Astrocyte (in vitro differentiated cells and primary cell): ENCODE data around the gene CTBS.

Experiments used
- EZH2 ChIP-seq: IDR thresholded peaks from 2 replicates; pipeline ENCODE4 v1.6.1; 2012; ENCODE audit warnings: mild to moderate bottlenecking, low read length, inconsistent platforms; ENCODE audit not compliant: insufficient read depth
- TF ChIP-seq, protein P1 (sequence below): IDR thresholded peaks from 2 replicates; pipeline ENCODE4 v1.5.1; 2011; ENCODE audit warnings: low read depth, mild to moderate bottlenecking, inconsistent platforms, low read length, moderate library complexity; ENCODE audit not compliant: insufficient read depth

DNA sequence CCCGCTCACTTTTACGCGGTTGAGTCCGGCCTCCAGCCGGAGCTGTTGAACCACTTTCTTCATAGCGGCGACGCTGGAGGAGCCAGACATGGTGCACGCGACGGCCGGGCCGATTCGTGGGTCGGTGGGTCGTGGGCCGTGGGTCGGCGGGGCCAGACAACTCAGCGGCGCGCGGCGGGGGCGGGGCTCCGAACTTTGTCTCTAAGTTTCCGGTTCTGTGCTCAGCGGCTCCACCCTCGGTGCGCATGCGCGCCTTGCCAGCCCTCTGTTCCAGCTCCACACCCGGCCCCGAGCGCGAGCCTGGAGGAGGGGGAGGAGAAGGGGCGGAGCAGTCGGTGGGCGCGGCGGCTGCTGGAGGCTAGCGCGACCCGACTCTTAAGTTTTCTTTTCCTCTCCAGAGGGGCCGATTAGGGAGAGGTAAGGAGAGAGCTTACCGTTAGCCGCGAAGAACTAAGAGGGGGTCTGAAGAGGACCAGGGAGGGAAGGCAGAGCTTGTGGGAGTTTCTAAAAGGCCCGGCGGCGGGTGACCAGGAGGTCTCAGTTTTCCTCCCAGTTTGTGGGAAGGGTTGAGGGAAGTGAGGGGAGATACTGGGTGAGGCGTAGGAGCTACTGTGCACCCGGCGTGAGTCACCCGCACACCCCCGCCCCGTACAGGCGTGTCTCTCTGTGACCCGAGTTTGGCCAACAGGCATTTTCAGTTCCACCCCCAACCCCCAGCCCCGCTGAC is 68.1 kb downstream of the CTBS start, which contains the start of the genes GNG5 and SPATA1:
- TF ChIP-seq, protein P1, sequence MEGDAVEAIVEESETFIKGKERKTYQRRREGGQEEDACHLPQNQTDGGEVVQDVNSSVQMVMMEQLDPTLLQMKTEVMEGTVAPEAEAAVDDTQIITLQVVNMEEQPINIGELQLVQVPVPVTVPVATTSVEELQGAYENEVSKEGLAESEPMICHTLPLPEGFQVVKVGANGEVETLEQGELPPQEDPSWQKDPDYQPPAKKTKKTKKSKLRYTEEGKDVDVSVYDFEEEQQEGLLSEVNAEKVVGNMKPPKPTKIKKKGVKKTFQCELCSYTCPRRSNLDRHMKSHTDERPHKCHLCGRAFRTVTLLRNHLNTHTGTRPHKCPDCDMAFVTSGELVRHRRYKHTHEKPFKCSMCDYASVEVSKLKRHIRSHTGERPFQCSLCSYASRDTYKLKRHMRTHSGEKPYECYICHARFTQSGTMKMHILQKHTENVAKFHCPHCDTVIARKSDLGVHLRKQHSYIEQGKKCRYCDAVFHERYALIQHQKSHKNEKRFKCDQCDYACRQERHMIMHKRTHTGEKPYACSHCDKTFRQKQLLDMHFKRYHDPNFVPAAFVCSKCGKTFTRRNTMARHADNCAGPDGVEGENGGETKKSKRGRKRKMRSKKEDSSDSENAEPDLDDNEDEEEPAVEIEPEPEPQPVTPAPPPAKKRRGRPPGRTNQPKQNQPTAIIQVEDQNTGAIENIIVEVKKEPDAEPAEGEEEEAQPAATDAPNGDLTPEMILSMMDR: no peak
- no peak for TF ChIP-seq EZH2
